HFFc6 (cell line): ENCODE data around the gene SFI1. TPM values are rescaled to one million over a fixed set of nuclear protein-coding genes. Genes with fewer than 3 reads are reported as not detected.

ENCODE experiments used
- DNase-seq: peaks from one replicate; pipeline ENCODE4 v3.0.0-alpha.2; 2018
- H3K27ac Mint-ChIP-seq: 2 replicates; pipeline ENCODE4 v1.8.0; 2020; ENCODE audit warnings: mild to moderate bottlenecking, mixed read lengths
- H3K27me3 Mint-ChIP-seq: 2 replicates; pipeline ENCODE4 v1.8.0; 2021; ENCODE audit warnings: mild to moderate bottlenecking, moderate library complexity, mixed read lengths; ENCODE audit not compliant: insufficient read depth
- H3K36me3 Mint-ChIP-seq: 2 replicates; pipeline ENCODE4 v1.8.0; 2021; ENCODE audit warnings: low read depth, mixed read lengths
- H3K4me1 Mint-ChIP-seq: 2 replicates; pipeline ENCODE4 v1.8.0; 2020; ENCODE audit warnings: low read depth, mixed read lengths
- H3K4me3 Mint-ChIP-seq: 2 replicates; pipeline ENCODE4 v1.8.0; 2020; ENCODE audit warnings: mild to moderate bottlenecking, moderate library complexity, mixed read lengths
- H3K9me3 Mint-ChIP-seq: 2 replicates; pipeline ENCODE4 v1.8.0; 2020; ENCODE audit warnings: mild to moderate bottlenecking, mixed read lengths
- CTCF ChIP-seq: fragments of 200-600 bp; sonication (generic); IDR thresholded peaks from 2 replicates; pipeline ENCODE4 v1.5.0; 2021; ENCODE audit warnings: antibody characterized with exemption, mild to moderate bottlenecking
- total RNA-seq, 6 experiments: library from RNA; stranded (reverse); fragmentation: NEBNext Ultra II Directional; extraction: Animal tissue kit (Norgen Biotek cat#: 25700); gene quantifications; 2 replicates in 1 of 6; 3 replicates in 5 of 6; pipeline ENCODE4 v1.2.3, GENCODE V29; 2021

The SFI1 gene
- total RNA-seq, 6 experiments from 2014 or later = 8.3 to 12.1 (median 11.3) TPM

- Mint-ChIP-seq H3K9me3 (no peaks in the 10 kb centered on the region), H3K27me3 (peaks cover 1% of the 10 kb centered on the region), H3K4me3 (no peak overlapping the region), H3K27ac (no peak overlapping the region), H3K4me1 (peaks cover 6% of the 10 kb centered on the region), H3K36me3 (no peaks in the 10 kb centered on the region)
- no peak for TF ChIP-seq CTCF
- DNase-seq = no peak
These were observed 111.4 kb downstream of the SFI1 start for GRCh38 chr22:31607696-31608095.

- no peak for DNase-seq
- Mint-ChIP-seq H3K4me1 (no peaks in the 10 kb centered on the region), H3K4me3 (no peak overlapping the region), H3K9me3 (no peaks in the 10 kb centered on the region), H3K27ac (no peak overlapping the region), H3K27me3 (peaks cover 1% of the 10 kb centered on the region), H3K36me3 (no peaks in the 10 kb centered on the region)
- no peak for TF ChIP-seq CTCF
These were observed 113.4 kb downstream of the SFI1 start for GRCh38 chr22:31609716-31610115.

- H3K4me1 Mint-ChIP-seq = no peaks in the 10 kb centered on the region
- no peak overlapping the region for H3K4me3 Mint-ChIP-seq
- H3K27me3 Mint-ChIP-seq = peaks cover 1% of the 10 kb centered on the region; the same call in 1 of the 2 replicates
- no peaks in the 10 kb centered on the region for H3K36me3 Mint-ChIP-seq
- no peaks in the 10 kb centered on the region for H3K9me3 Mint-ChIP-seq
- TF ChIP-seq CTCF = no peak
- no peak overlapping the region for H3K27ac Mint-ChIP-seq
- no peak for DNase-seq
These were observed 114.3 kb downstream of the SFI1 start for GRCh38 chr22:31610611-31611010.

- DNase-seq = no peak
- H3K27me3 Mint-ChIP-seq = peaks cover 1% of the 10 kb centered on the region; the same call in 1 of the 2 replicates
- no peaks in the 10 kb centered on the region for H3K9me3 Mint-ChIP-seq
- no peak overlapping the region for H3K27ac Mint-ChIP-seq
- no peak overlapping the region for H3K4me3 Mint-ChIP-seq
- no peaks in the 10 kb centered on the region for H3K36me3 Mint-ChIP-seq
- TF ChIP-seq CTCF = no peak
- no peaks in the 10 kb centered on the region for H3K4me1 Mint-ChIP-seq
These were observed 114.9 kb downstream of the SFI1 start for GRCh38 chr22:31611061-31611760.

- TF ChIP-seq CTCF = no peak
- no peak for DNase-seq
- peak overlapping the region; percentile 16; the same call in 1 of the 2 replicates for H3K27ac Mint-ChIP-seq
- no peaks in the 10 kb centered on the region for H3K4me1 Mint-ChIP-seq
- H3K27me3 Mint-ChIP-seq = peaks cover 1% of the 10 kb centered on the region; the same call in 1 of the 2 replicates
- H3K36me3 Mint-ChIP-seq = peaks cover 5% of the 10 kb centered on the region; the same call in 1 of the 2 replicates
- H3K4me3 Mint-ChIP-seq = no peak overlapping the region
- H3K9me3 Mint-ChIP-seq = no peaks in the 10 kb centered on the region
These were observed 116.6 kb downstream of the SFI1 start for GRCh38 chr22:31612891-31613285.
